SJCRH30 (cell line): ENCODE measurements around the gene TMEM184A. TPM values are rescaled to one million over a fixed set of nuclear protein-coding genes. Genes with fewer than 3 reads are reported as not detected.

Source experiments
- DNase-seq, 2 experiments: peaks; one replicate each; pipeline ENCODE4 v3.0.0-alpha.2; 2015 to 2020
- H3K27ac ChIP-seq: fragments of 250-450 bp; sonication (Bioruptor Pico); 2 replicates; pipeline ENCODE4 v1.5.1; 2020; ENCODE audit warnings: mild to moderate bottlenecking, moderate library complexity
- H3K27me3 ChIP-seq: fragments of 250-450 bp; sonication (Bioruptor Pico); 2 replicates; pipeline ENCODE4 v1.5.1; 2020; ENCODE audit warnings: mild to moderate bottlenecking, moderate library complexity
- H3K36me3 ChIP-seq: fragments of 250-450 bp; sonication (Bioruptor Pico); 2 replicates; pipeline ENCODE4 v1.5.1; 2020; ENCODE audit warnings: mild to moderate bottlenecking, moderate library complexity
- H3K4me1 ChIP-seq: fragments of 250-450 bp; sonication (Bioruptor Pico); 2 replicates; pipeline ENCODE4 v1.5.1; 2020; ENCODE audit warnings: mild to moderate bottlenecking, moderate library complexity
- H3K4me3 ChIP-seq: fragments of 250-450 bp; sonication (Bioruptor Pico); 2 replicates; pipeline ENCODE4 v1.5.1; 2020; ENCODE audit warnings: mild to moderate bottlenecking, moderate library complexity
- H3K9me3 ChIP-seq: fragments of 250-450 bp; sonication (Bioruptor Pico); replicated peaks from 2 replicates; pipeline ENCODE4 v1.5.1; 2020; ENCODE audit warnings: mild to moderate bottlenecking, moderate library complexity
- total RNA-seq: library from RNA; depleted of rRNA; stranded (reverse); fragments of >200 nt; shearing (Covaris generic); gene quantifications from 2 replicates; pipeline ENCODE4 v1.2.3, GENCODE V29; 2014

Gene TMEM184A
- total RNA-seq, 1 experiment from 2014 or later, result not detected

DNA sequence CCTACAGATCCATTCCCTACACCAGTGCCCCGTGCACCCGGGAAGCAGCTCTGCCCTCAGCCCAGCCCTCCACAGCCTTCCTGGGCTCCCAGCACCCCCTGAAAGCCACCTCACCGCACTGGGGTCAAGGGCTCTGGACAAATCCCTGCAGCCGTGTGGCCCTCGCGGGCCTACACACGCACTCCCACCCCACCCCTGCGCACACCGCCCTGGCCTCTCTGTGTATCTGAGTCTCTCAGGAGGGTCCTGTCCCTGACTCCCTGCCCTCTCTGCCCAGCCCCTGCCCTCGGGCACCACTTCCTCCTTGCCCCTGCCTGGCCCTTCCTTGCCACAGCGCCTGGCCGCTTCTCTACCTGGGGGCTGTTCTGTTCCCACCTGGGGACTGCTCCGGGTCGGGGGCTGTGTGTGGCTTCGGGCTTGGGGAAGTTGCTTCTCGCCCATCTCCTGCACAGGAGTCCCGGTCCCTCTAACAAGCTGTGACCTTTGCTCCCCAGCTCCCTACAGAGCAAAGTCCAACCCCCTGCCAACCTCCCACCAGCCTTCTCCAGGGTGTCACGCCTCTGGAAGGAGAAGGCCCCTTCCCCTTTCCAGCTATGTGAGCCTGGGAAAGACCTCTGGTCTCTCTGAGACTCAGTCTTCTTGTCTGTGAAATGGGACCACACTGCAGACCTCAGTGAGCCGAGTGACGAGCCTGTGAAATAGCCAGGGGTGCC is 1.5 kb downstream of the TMEM184A start:
- H3K9me3 ChIP-seq, result no peaks in the 10 kb centered on the region
- H3K36me3 ChIP-seq, result no peaks in the 10 kb centered on the region
- no peak overlapping the region for H3K4me3 ChIP-seq
- H3K27ac ChIP-seq, result no peak overlapping the region
- H3K4me1 ChIP-seq, result peaks cover 8% of the 10 kb centered on the region; the same call in 1 of the 2 replicates
- H3K27me3 ChIP-seq, result no peaks in the 10 kb centered on the region
- DNase-seq, result no peak

DNA sequence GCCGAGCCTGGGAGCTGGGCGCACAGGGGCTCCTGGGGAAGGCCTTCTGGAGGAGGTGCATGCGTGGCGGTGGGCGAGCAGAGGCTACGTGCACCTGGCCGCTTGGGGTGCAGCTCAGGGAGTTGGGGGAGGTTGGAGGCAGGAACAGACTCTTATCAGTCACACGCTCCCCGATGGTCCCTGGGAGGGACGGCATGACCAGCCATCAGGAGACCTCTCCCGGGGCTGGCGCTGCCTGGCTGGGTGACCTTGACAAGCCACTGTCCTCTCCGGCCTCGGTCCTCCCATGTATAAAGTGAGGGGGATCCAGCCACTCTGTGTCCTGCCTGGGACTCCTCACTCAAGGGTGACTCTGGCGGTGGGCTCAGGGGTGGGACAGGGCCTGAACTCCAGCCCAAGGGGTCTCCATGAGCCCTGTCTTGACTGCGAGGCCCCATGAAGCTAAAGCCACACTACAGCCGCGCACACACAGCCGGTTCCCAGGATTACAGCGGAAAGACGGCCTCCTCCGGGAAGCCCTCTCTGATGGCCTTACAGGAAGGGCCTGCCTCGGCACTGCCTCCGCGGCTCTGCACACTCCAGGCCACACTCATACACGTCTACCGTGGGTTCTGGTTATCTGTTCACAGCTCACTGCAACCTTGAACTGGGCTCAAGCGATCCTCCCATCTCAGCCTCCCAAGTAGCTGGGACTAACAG is 2.3 kb downstream of the TMEM184A start:
- no peaks in the 10 kb centered on the region for H3K36me3 ChIP-seq
- no peak for DNase-seq
- no peak overlapping the region for H3K4me3 ChIP-seq
- H3K9me3 ChIP-seq, result no peaks in the 10 kb centered on the region
- peaks cover 8% of the 10 kb centered on the region; the same call in 1 of the 2 replicates for H3K4me1 ChIP-seq
- H3K27ac ChIP-seq, result no peak overlapping the region
- H3K27me3 ChIP-seq, result no peaks in the 10 kb centered on the region

DNA sequence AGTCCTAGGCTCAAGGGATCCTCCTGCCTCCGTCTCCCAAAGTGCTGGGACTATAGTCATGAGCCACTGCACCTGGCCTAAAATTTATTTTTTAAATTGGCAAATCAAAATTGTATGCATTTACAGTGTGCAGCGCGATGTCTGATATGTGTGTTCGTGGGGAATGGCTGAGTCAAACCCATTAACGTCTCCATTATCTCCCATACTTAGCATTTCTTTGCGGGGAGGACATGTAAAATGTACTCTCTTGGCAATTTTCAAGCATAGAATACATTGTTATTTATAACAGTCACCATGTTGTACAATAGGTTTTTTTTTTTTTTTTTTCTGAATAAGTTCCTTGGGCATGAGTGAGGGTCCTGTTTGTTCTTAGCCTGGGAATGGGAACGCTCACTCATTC is 3.8 kb downstream of the TMEM184A start:
- no peak overlapping the region for H3K4me3 ChIP-seq
- no peak for DNase-seq
- H3K36me3 ChIP-seq, result no peaks in the 10 kb centered on the region
- H3K4me1 ChIP-seq, result peaks cover 8% of the 10 kb centered on the region; the same call in 1 of the 2 replicates
- H3K27ac ChIP-seq, result no peak overlapping the region
- H3K9me3 ChIP-seq, result no peaks in the 10 kb centered on the region
- no peaks in the 10 kb centered on the region for H3K27me3 ChIP-seq

DNA sequence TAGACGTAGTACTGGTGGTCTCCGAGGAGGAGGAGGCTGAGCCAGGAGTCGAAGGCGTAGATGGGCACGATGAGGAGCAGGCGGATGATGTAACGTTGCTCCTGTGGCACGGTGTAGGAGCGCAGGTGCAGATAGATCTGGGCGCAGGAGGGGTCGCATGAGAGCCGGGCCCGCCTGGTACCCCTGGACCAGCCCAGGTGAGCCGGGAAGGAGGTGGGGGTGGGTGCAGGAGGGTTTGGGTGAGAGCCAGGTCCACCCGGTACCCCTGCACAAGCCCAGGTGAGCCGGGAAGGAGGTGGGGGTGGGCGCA is 5.2 kb downstream of the TMEM184A start:
- Histone ChIP-seq H3K4me3 (no peak overlapping the region), H3K4me1 (peaks cover 5% of the 10 kb centered on the region; the same call in 1 of the 2 replicates), H3K27me3 (no peaks in the 10 kb centered on the region)

GRCh38 chr7:1550005-1550845 is 5.8 kb downstream of the TMEM184A start:
- Histone ChIP-seq H3K4me1 (peaks cover 2% of the 10 kb centered on the region; the same call in 1 of the 2 replicates), H3K27ac (no peak overlapping the region), H3K27me3 (no peaks in the 10 kb centered on the region), H3K36me3 (no peaks in the 10 kb centered on the region), H3K9me3 (no peaks in the 10 kb centered on the region), H3K4me3 (no peak overlapping the region)
- DNase-seq, result no peak

More for the DNA sequence above, 5.2 kb downstream of the TMEM184A start:
- H3K36me3 ChIP-seq, result no peaks in the 10 kb centered on the region
- H3K9me3 ChIP-seq, result no peaks in the 10 kb centered on the region
- H3K27ac ChIP-seq, result no peak overlapping the region
- no peak for DNase-seq

- H3K9me3 ChIP-seq, result no peaks in the 10 kb centered on the region
- no peaks in the 10 kb centered on the region for H3K36me3 ChIP-seq
- H3K4me3 ChIP-seq, result no peak overlapping the region
- no peak overlapping the region for H3K27ac ChIP-seq
- H3K4me1 ChIP-seq, result peaks cover under 1% of the 10 kb centered on the region; the same call in 1 of the 2 replicates
- no peak for DNase-seq
- no peaks in the 10 kb centered on the region for H3K27me3 ChIP-seq
Observed at GRCh38 chr7:1549357-1550004, 6.5 kb downstream of the TMEM184A start.

GRCh38 chr7:1548944-1549343 is 7.1 kb downstream of the TMEM184A start:
- Histone ChIP-seq H3K4me3 (no peak overlapping the region), H3K36me3 (no peaks in the 10 kb centered on the region), H3K27me3 (no peaks in the 10 kb centered on the region), H3K27ac (no peak overlapping the region), H3K4me1 (peaks cover 3% of the 10 kb centered on the region; the same call in 1 of the 2 replicates), H3K9me3 (no peaks in the 10 kb centered on the region)
- no peak for DNase-seq

GRCh38 chr7:1548438-1548831 is 7.6 kb downstream of the TMEM184A start:
- H3K36me3 ChIP-seq, result no peaks in the 10 kb centered on the region
- peaks cover 3% of the 10 kb centered on the region; the same call in 1 of the 2 replicates for H3K4me1 ChIP-seq
- no peaks in the 10 kb centered on the region for H3K27me3 ChIP-seq
- H3K9me3 ChIP-seq, result no peaks in the 10 kb centered on the region
- no peak overlapping the region for H3K27ac ChIP-seq
- DNase-seq, result no peak
- no peak overlapping the region for H3K4me3 ChIP-seq

DNA sequence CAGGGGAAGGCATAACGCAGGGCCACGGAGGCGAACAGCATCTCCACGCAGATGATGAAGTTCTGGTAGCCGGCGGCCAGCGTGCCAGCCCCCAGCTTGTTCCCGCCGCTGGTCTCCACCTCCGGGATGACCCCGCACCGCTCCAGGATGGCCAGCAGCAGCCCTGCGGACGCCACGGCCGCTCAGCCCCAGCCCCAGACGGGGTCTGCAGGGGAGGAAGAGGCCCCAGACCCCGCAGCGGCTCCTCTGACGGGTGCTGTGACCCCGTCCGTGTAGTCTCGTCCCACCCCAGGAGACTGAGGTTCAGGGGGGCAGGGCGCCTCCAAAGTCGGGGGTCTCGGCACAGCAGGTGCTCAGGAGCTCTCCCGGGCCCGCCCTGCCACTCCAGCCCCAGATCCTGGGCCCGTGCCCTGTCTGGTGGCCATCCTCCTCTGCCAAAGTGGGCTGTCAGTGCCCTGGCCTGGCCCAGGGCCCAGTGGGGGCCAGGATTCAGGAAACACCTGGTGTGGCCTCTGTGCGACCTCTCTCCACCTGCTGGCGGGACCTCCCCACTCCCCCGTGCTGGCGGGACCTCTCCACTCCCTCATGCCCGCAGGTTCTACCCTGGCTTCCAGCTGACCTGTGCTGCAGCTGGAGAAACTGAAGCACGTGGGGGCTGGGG is 8.1 kb downstream of the TMEM184A start:
- no peak overlapping the region for H3K4me3 ChIP-seq
- H3K27ac ChIP-seq, result no peak overlapping the region
- H3K27me3 ChIP-seq, result no peaks in the 10 kb centered on the region
- H3K36me3 ChIP-seq, result no peaks in the 10 kb centered on the region
- no peak for DNase-seq
- no peaks in the 10 kb centered on the region for H3K9me3 ChIP-seq
- peaks cover 3% of the 10 kb centered on the region; the same call in 1 of the 2 replicates for H3K4me1 ChIP-seq

- no peak overlapping the region for H3K4me3 ChIP-seq
- H3K4me1 ChIP-seq, result peaks cover 3% of the 10 kb centered on the region; the same call in 1 of the 2 replicates
- H3K27ac ChIP-seq, result no peak overlapping the region
- no peaks in the 10 kb centered on the region for H3K36me3 ChIP-seq
- DNase-seq, result no peak
- no peaks in the 10 kb centered on the region for H3K27me3 ChIP-seq
- H3K9me3 ChIP-seq, result no peaks in the 10 kb centered on the region
Observed at GRCh38 chr7:1546909-1547776, 8.9 kb downstream of the TMEM184A start.

- H3K36me3 ChIP-seq, result no peaks in the 10 kb centered on the region
- DNase-seq, result no peak
- H3K9me3 ChIP-seq, result no peaks in the 10 kb centered on the region
- H3K4me3 ChIP-seq, result no peak overlapping the region
- no peak overlapping the region for H3K27ac ChIP-seq
- H3K27me3 ChIP-seq, result no peaks in the 10 kb centered on the region
- peaks cover 3% of the 10 kb centered on the region; the same call in 1 of the 2 replicates for H3K4me1 ChIP-seq
Observed at GRCh38 chr7:1546274-1546908, 9.6 kb downstream of the TMEM184A start.

GRCh38 chr7:1545417-1546246 is 10.4 kb downstream of the TMEM184A start:
- no peaks in the 10 kb centered on the region for H3K36me3 ChIP-seq
- peaks cover 3% of the 10 kb centered on the region; the same call in 1 of the 2 replicates for H3K4me1 ChIP-seq
- H3K4me3 ChIP-seq, result no peak overlapping the region
- no peaks in the 10 kb centered on the region for H3K27me3 ChIP-seq
- no peak overlapping the region for H3K27ac ChIP-seq
- DNase-seq, result no peak
- no peaks in the 10 kb centered on the region for H3K9me3 ChIP-seq
